HUDEP-2 (cell line): ENCODE measurements around the gene KCNJ2.

Experiments used
- DNase-seq, 76 experiments: peaks; one replicate each; lab custom pipeline; 2025; ENCODE audit not compliant: unreplicated experiment in 76 of 76; lab: John Stamatoyannopoulos, UW

Gene KCNJ2

GRCh38 chr17:70168977-70169708 is at the start of gene KCNJ2:
Gene KCNJ2, plus strand, starts transcription at chr17:70169532. Its CDS starts 5,508 bp downstream, at chr17:70175040.
- DNase-seq: peak in 18 of 76 experiments; percentile 0 to 57 (median 12)

- DNase-seq: no peak
These were observed 49.8 kb upstream of the KCNJ2 start for GRCh38 chr17:70119545-70119944.

GRCh38 chr17:70119983-70120382 is 49.3 kb upstream of the KCNJ2 start:
- DNase-seq: no peak

- no peak for DNase-seq
These were observed 48.9 kb upstream of the KCNJ2 start for GRCh38 chr17:70120425-70120824.

- DNase-seq: no peak
These were observed 48.2 kb upstream of the KCNJ2 start for GRCh38 chr17:70121126-70121525.

GRCh38 chr17:70123193-70123592 is 46.1 kb upstream of the KCNJ2 start:
- DNase-seq: no peak

- DNase-seq: no peak
These were observed 44.6 kb upstream of the KCNJ2 start for GRCh38 chr17:70124723-70125122.

GRCh38 chr17:70127221-70127873 is 42.0 kb upstream of the KCNJ2 start:
- DNase-seq: no peak

- DNase-seq: no peak
These were observed 40.5 kb upstream of the KCNJ2 start for GRCh38 chr17:70128727-70129238.

GRCh38 chr17:70130289-70130688 is 39.0 kb upstream of the KCNJ2 start:
- no peak for DNase-seq

GRCh38 chr17:70132505-70132904 is 36.8 kb upstream of the KCNJ2 start:
- no peak for DNase-seq

GRCh38 chr17:70134042-70134441 is 35.3 kb upstream of the KCNJ2 start:
- no peak for DNase-seq

GRCh38 chr17:70134777-70135176 is 34.6 kb upstream of the KCNJ2 start:
- DNase-seq: no peak

GRCh38 chr17:70136131-70136530 is 33.2 kb upstream of the KCNJ2 start:
- DNase-seq: no peak

GRCh38 chr17:70137451-70138230 is 31.7 kb upstream of the KCNJ2 start:
- DNase-seq: no peak

GRCh38 chr17:70138291-70138865 is 31.0 kb upstream of the KCNJ2 start:
- no peak for DNase-seq

GRCh38 chr17:70139449-70139993 is 29.8 kb upstream of the KCNJ2 start:
- no peak for DNase-seq

GRCh38 chr17:70144260-70144846 is 25.0 kb upstream of the KCNJ2 start:
- peak in 3 of 76 experiments; percentile 7 to 34 (median 11) for DNase-seq

- DNase-seq: no peak
These were observed 16.1 kb upstream of the KCNJ2 start for GRCh38 chr17:70153210-70153609.

- no peak for DNase-seq
These were observed 12.2 kb upstream of the KCNJ2 start for GRCh38 chr17:70157151-70157550.
